ENCODE measurements around the gene SLC7A6. TPM values are rescaled to one million over a fixed set of nuclear protein-coding genes. Genes with fewer than 3 reads are reported as not detected.

Gene SLC7A6
- total and polyA plus RNA-seq, 2 of the 13 experiments (the other 11 are each of a cell fraction or from before 2014, with no cell fraction given), result 35.8 to 70.8 TPM

DNA sequence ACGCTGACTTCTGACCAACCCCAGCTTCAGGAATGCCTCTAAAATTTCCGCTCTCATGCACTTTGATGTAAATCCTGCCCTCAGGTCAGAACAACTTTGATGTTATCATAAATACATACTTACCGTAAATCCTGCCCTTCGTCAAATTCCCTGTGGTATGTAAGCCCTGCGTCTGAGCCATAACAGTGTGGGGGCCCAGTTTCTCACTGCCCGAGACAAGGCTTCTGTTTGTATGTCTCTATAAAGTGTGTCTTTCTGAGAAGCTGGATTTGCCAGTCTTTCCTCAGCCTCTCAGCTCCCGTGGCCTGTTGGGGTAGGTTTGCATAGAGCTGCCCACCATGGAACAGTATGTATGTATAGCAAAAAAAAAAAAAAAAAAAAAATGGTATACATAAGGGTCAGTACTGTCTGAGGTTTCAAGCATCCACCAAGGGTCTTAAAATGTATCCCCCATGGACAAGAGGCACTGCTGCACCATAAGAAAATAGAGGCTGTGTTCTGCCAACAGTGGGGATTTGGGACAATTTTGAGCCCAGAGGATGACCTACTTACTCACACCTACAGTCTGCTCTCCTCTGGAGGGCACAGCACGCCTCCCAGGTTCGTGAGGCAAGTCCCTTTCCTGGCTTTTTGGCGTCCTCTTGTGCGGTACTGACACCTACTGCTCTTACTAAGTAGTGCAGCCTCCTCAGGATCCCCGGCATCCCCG is 64.0 kb downstream of the SLC7A6 start (continued):
- TF ChIP-seq POLR2A (IDR thresholded peaks at IDR 0.05; ENCODE audit: insufficient read depth in 1 of 2, low read depth in 2 of 2, low read length in 2 of 2), result no peak
- peak; percentile 92 for TF ChIP-seq GZF1 (CRISPR knock-in tag; IDR thresholded peaks at IDR 0.05)
- TF ChIP-seq ZNF790 (CRISPR knock-in tag; IDR thresholded peaks at IDR 0.05; ENCODE audit: borderline replicate concordance), result no peak
- no peak for TF ChIP-seq GMEB2 (CRISPR knock-in tag; IDR thresholded peaks at IDR 0.05; ENCODE audit: low read depth)
- TF ChIP-seq, protein P1, sequence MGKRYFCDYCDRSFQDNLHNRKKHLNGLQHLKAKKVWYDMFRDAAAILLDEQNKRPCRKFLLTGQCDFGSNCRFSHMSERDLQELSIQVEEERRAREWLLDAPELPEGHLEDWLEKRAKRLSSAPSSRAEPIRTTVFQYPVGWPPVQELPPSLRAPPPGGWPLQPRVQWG (CRISPR knock-in tag; IDR thresholded peaks at IDR 0.05; ENCODE audit: borderline replicate concordance, low read depth), result no peak
- TF ChIP-seq ZBTB46 (CRISPR knock-in tag; IDR thresholded peaks at IDR 0.05; ENCODE audit: borderline replicate concordance), result no peak
- TF ChIP-seq ZNF883 (CRISPR knock-in tag; IDR thresholded peaks at IDR 0.05; ENCODE audit: not compliant biosample characterization), result no peak
- TF ChIP-seq, protein P2, sequence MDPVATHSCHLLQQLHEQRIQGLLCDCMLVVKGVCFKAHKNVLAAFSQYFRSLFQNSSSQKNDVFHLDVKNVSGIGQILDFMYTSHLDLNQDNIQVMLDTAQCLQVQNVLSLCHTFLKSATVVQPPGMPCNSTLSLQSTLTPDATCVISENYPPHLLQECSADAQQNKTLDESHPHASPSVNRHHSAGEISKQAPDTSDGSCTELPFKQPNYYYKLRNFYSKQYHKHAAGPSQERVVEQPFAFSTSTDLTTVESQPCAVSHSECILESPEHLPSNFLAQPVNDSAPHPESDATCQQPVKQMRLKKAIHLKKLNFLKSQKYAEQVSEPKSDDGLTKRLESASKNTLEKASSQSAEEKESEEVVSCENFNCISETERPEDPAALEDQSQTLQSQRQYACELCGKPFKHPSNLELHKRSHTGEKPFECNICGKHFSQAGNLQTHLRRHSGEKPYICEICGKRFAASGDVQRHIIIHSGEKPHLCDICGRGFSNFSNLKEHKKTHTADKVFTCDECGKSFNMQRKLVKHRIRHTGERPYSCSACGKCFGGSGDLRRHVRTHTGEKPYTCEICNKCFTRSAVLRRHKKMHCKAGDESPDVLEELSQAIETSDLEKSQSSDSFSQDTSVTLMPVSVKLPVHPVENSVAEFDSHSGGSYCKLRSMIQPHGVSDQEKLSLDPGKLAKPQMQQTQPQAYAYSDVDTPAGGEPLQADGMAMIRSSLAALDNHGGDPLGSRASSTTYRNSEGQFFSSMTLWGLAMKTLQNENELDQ (CRISPR knock-in tag; IDR thresholded peaks at IDR 0.05; ENCODE audit: borderline replicate concordance), result no peak
- TF ChIP-seq STAT6 (CRISPR knock-in tag; IDR thresholded peaks at IDR 0.05; ENCODE audit: borderline replicate concordance), result no peak
- TF ChIP-seq, protein P3, sequence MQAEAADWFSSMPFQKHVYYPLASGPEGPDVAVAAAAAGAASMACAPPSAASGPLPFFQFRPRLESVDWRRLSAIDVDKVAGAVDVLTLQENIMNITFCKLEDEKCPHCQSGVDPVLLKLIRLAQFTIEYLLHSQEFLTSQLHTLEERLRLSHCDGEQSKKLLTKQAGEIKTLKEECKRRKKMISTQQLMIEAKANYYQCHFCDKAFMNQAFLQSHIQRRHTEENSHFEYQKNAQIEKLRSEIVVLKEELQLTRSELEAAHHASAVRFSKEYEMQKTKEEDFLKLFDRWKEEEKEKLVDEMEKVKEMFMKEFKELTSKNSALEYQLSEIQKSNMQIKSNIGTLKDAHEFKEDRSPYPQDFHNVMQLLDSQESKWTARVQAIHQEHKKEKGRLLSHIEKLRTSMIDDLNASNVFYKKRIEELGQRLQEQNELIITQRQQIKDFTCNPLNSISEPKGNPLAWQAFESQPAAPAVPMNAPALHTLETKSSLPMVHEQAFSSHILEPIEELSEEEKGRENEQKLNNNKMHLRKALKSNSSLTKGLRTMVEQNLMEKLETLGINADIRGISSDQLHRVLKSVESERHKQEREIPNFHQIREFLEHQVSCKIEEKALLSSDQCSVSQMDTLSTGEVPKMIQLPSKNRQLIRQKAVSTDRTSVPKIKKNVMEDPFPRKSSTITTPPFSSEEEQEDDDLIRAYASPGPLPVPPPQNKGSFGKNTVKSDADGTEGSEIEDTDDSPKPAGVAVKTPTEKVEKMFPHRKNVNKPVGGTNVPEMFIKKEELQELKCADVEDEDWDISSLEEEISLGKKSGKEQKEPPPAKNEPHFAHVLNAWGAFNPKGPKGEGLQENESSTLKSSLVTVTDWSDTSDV (CRISPR knock-in tag; IDR thresholded peaks at IDR 0.05), result no peak
- TF ChIP-seq SAP130 (CRISPR knock-in tag; IDR thresholded peaks at IDR 0.05; ENCODE audit: low read depth), result peak; percentile 64
- no peak for TF ChIP-seq ZNF652 (CRISPR knock-in tag; IDR thresholded peaks at IDR 0.05; ENCODE audit: borderline replicate concordance, low read depth)
- TF ChIP-seq, protein P4, sequence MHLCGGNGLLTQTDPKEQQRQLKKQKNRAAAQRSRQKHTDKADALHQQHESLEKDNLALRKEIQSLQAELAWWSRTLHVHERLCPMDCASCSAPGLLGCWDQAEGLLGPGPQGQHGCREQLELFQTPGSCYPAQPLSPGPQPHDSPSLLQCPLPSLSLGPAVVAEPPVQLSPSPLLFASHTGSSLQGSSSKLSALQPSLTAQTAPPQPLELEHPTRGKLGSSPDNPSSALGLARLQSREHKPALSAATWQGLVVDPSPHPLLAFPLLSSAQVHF (CRISPR knock-in tag; IDR thresholded peaks at IDR 0.05), result no peak
